GM21423 (cell line): Measurements from ENCODE around the gene PLEKHG2.

Experiments used
- ATAC-seq: cut with Tn5 transposase; IDR thresholded peaks from one replicate; pipeline ENCODE4 v1.9.1; 2021; ENCODE audit warnings: mild to moderate bottlenecking, moderate library complexity; ENCODE audit not compliant: unreplicated experiment

Gene PLEKHG2

GRCh38 chr19:39473443-39473960 is 61.0 kb downstream of the PLEKHG2 start:
- no peak for ATAC-seq

- ATAC-seq, result no peak
Observed at GRCh38 chr19:39474139-39474620, 61.7 kb downstream of the PLEKHG2 start.

GRCh38 chr19:39475748-39476147 is 63.3 kb downstream of the PLEKHG2 start:
- no peak for ATAC-seq
